ENCODE results near the gene FUCA1.
"Not testable (repeated sequence)": the region's sequence is repeated elsewhere in the genome, so short reads cannot be mapped to it uniquely, and the experiment has no call there.

Gene FUCA1

GRCh38 chr1:23837908-23838307 is 30.2 kb downstream of the FUCA1 start:
- no peak for DNase-seq (ENCODE audit: low read depth, low spot score)

- DNase-seq (ENCODE audit: low read depth, low spot score) = no peak
Measured at GRCh38 chr1:23836037-23836436, 32.1 kb downstream of the FUCA1 start.

GRCh38 chr1:23834156-23834555 is 33.9 kb downstream of the FUCA1 start:
- not testable (repeated sequence) for DNase-seq (ENCODE audit: low read depth, low spot score)

GRCh38 chr1:23827717-23828116 is 40.4 kb downstream of the FUCA1 start:
- no peak for DNase-seq (ENCODE audit: low read depth, low spot score)

- not testable (repeated sequence) for DNase-seq (ENCODE audit: low read depth, low spot score)
Measured at GRCh38 chr1:23826590-23826989, 41.5 kb downstream of the FUCA1 start.

- DNase-seq (ENCODE audit: low read depth, low spot score) = no peak
Measured at GRCh38 chr1:23825762-23826522, 42.1 kb downstream of the FUCA1 start.

GRCh38 chr1:23825076-23825761 is 42.9 kb downstream of the FUCA1 start, which contains the start of gene HMGCL:
HMGCL (minus strand) TSS chr1:23825429; CDS start chr1:23825415, 14 bp downstream.
- DNase-seq (ENCODE audit: low read depth, low spot score) = peak; percentile 76

- DNase-seq (ENCODE audit: low read depth, low spot score) = no peak
Measured at GRCh38 chr1:23824711-23825075, 43.4 kb downstream of the FUCA1 start.

- no peak for DNase-seq (ENCODE audit: low read depth, low spot score)
Measured at GRCh38 chr1:23823767-23824166, 44.3 kb downstream of the FUCA1 start.

GRCh38 chr1:23817633-23818032 is 50.5 kb downstream of the FUCA1 start:
- DNase-seq (ENCODE audit: low read depth, low spot score) = no peak

- no peak for DNase-seq (ENCODE audit: low read depth, low spot score)
Measured at GRCh38 chr1:23816906-23817305, 51.2 kb downstream of the FUCA1 start.

GRCh38 chr1:23816361-23816760 is 51.7 kb downstream of the FUCA1 start:
- DNase-seq (ENCODE audit: low read depth, low spot score) = no peak

GRCh38 chr1:23814016-23814415 is 54.1 kb downstream of the FUCA1 start:
- no peak for DNase-seq (ENCODE audit: low read depth, low spot score)

- no peak for DNase-seq (ENCODE audit: low read depth, low spot score)
Measured at GRCh38 chr1:23810818-23811540, 57.1 kb downstream of the FUCA1 start.

- DNase-seq (ENCODE audit: low read depth, low spot score) = no peak
Measured at GRCh38 chr1:23809751-23810171, 58.3 kb downstream of the FUCA1 start.

GRCh38 chr1:23807453-23807852 is 60.6 kb downstream of the FUCA1 start:
- no peak for DNase-seq (ENCODE audit: low read depth, low spot score)

GRCh38 chr1:23806280-23806679 is 61.8 kb downstream of the FUCA1 start:
- DNase-seq (ENCODE audit: low read depth, low spot score) = no peak

GRCh38 chr1:23805025-23805424 is 63.1 kb downstream of the FUCA1 start:
- no peak for DNase-seq (ENCODE audit: low read depth, low spot score)

GRCh38 chr1:23804183-23804835 is 63.8 kb downstream of the FUCA1 start:
- DNase-seq (ENCODE audit: low read depth, low spot score) = no peak

GRCh38 chr1:23803674-23804073 is 64.4 kb downstream of the FUCA1 start:
- DNase-seq (ENCODE audit: low read depth, low spot score) = no peak

GRCh38 chr1:23802809-23803342 is 65.2 kb downstream of the FUCA1 start:
- DNase-seq (ENCODE audit: low read depth, low spot score) = not testable (repeated sequence)

GRCh38 chr1:23801876-23802275 is 66.2 kb downstream of the FUCA1 start:
- DNase-seq (ENCODE audit: low read depth, low spot score) = no peak
